Stomach (tissue), 19 donors: Measurements from ENCODE around the gene CRELD1. TPM values are rescaled to one million over a fixed set of nuclear protein-coding genes. Genes with fewer than 3 reads are reported as not detected.

Source experiments
- DNase-seq, 2 donors: peaks; one replicate each; pipeline versions ENCODE4 v3.0.0 to v3.0.0-alpha.2; 2013 to 2019
- H3K27ac ChIP-seq, 5 donors: fragments of 200-600 bp in 4 of 5; sonication (generic) in 4 of 5; one replicate each; pipeline ENCODE4 v1.5.1; 2013 to 2019; ENCODE audit warnings: mild to moderate bottlenecking in 1 of 5, moderate library complexity in 1 of 5
- H3K27me3 ChIP-seq, 3 donors: fragments of 200-600 bp; sonication (generic); one replicate each; pipeline ENCODE4 v1.5.1; 2017 to 2019; ENCODE audit warnings: mixed run types in 1 of 3
- H3K36me3 ChIP-seq, 4 donors: fragments of 200-600 bp; sonication (generic); 1 replicate in 3 of 4; 2 replicates in 1 of 4; pipeline ENCODE4 v1.5.1; 2016 to 2019
- H3K4me1 ChIP-seq, 4 donors: fragments of 200-600 bp; sonication (generic); one replicate each; pipeline ENCODE4 v1.5.1; 2016 to 2019
- H3K4me3 ChIP-seq, 4 donors: fragments of 200-600 bp; sonication (generic) in 3 of 4; one replicate each; pipeline ENCODE4 v1.5.1; 2016 to 2019; ENCODE audit warnings: mild to moderate bottlenecking in 1 of 4
- H3K9me3 ChIP-seq, 4 donors: fragments of 200-600 bp; sonication (generic); one replicate each; pipeline ENCODE4 v1.5.1; 2016 to 2019
- EP300 ChIP-seq: sonication (generic); formaldehyde crosslinking; IDR thresholded peaks from one replicate; pipeline ENCODE4 v1.6.1; 2017; ENCODE audit warnings: antibody characterized with exemption
- POLR2A ChIP-seq, 4 donors: fragments of 450-650 bp; IDR thresholded peaks; one replicate each; pipeline ENCODE4 v1.6.1; 2016; ENCODE audit warnings: antibody characterized with exemption in 4 of 4, control low read depth in 2 of 4, mild to moderate bottlenecking in 1 of 4, moderate library complexity in 1 of 4
- POLR2AphosphoS5 ChIP-seq, 3 donors: sonication (generic); formaldehyde crosslinking; IDR thresholded peaks; one replicate each; pipeline ENCODE4 v1.6.1; 2016; ENCODE audit warnings: antibody characterized with exemption in 3 of 3
- WGBS, 5 donors: extraction: QIAGEN DNeasy Blood & Tissue Kit in 3 of 5; methylation state at CpG; one replicate each; pipeline versions ENCODE4 v1.1.5 to v1.1.7; 2013 to 2018; 5-methylcytosine and 5-hydroxymethylcytosine counted together
- intact Hi-C: fragments of 100-400 bp; cut with DNase I; formaldehyde crosslinking; loops from one replicate; pipeline ENCODE4 v1.15.1; 2023; ENCODE audit warnings: low total_unique reads
- long read RNA-seq, 10 donors: transcript quantifications; one replicate each; lab custom pipeline, GENCODE V29; 2026
- polyA plus RNA-seq, 3 donors: library from polyadenylated mRNA; stranded (reverse); fragments of 200-250 nt; gene quantifications; one replicate each; pipeline ENCODE4 v1.2.3, GENCODE V29; 2013
- total RNA-seq, 5 donors: library from RNA; depleted of rRNA; stranded (reverse); fragments of >200 nt; gene quantifications; one replicate each; pipeline versions ENCODE4 v1.1.0 to v1.2.3, GENCODE V29; 2014 to 2016
- TF ChIP-seq, protein P1 (sequence below), 7 experiments: fragments of 450-650 bp in 4 of 7; fragments of 200-600 bp in 3 of 7; sonication (generic) in 3 of 7; IDR thresholded peaks; one replicate each; pipeline ENCODE4 v1.5.1; 2016 to 2019; ENCODE audit warnings: antibody characterized with exemption in 7 of 7, control low read depth in 2 of 7, mild to moderate bottlenecking in 1 of 7
- donor health status: healthy with polysubstance abuse.
- donor health status: Bipolar disorder and iron deficiency.
- donor health status: healthy.

The CRELD1 gene
- total RNA-seq, result 10 to 100 TPM in 4 of 5 donors, 1 to 10 TPM in 1; 6.2 to 71.5 (median 23.9) TPM
- polyA plus RNA-seq, result 10 to 100 TPM in 2 of 3 donors, 1 to 10 TPM in 1; 7.5 to 52.3 (median 21.6) TPM
- long read RNA-seq, donor 1, partial matches to known transcripts, result 5 of 12 reads
- long read RNA-seq, donor 1, other reads (novel, unspliced or antisense), result 0 of 12 reads
- long read RNA-seq, donor 2, partial matches to known transcripts, result 0 of 9 reads
- long read RNA-seq, donor 2, other reads (novel, unspliced or antisense), result 0 of 9 reads
- long read RNA-seq, donor 3, partial matches to known transcripts, result 0 of 4 reads
- long read RNA-seq, donor 3, other reads (novel, unspliced or antisense), result 0 of 4 reads
- long read RNA-seq, donor 4, result 0 reads
- long read RNA-seq, donor 5, transcript CRELD1-206 (11 exons, 1,778 nt), result major isoform, 7 of 15 reads
- long read RNA-seq, donor 5, partial matches to known transcripts, result 0 of 15 reads
- long read RNA-seq, donor 5, other reads (novel, unspliced or antisense), result 0 of 15 reads
- long read RNA-seq, donor 6, result 0 reads
- long read RNA-seq, donor 7, partial matches to known transcripts, result 0 of 5 reads
- long read RNA-seq, donor 7, other reads (novel, unspliced or antisense), result 0 of 5 reads
- long read RNA-seq, donor 8, partial matches to known transcripts, result 0 of 6 reads
- long read RNA-seq, donor 8, other reads (novel, unspliced or antisense), result 0 of 6 reads
- long read RNA-seq, donor 9, result 0 reads
- long read RNA-seq, donor 10, partial matches to known transcripts, result 0 of 8 reads
- long read RNA-seq, donor 10, other reads (novel, unspliced or antisense), result 0 of 8 reads

DNA sequence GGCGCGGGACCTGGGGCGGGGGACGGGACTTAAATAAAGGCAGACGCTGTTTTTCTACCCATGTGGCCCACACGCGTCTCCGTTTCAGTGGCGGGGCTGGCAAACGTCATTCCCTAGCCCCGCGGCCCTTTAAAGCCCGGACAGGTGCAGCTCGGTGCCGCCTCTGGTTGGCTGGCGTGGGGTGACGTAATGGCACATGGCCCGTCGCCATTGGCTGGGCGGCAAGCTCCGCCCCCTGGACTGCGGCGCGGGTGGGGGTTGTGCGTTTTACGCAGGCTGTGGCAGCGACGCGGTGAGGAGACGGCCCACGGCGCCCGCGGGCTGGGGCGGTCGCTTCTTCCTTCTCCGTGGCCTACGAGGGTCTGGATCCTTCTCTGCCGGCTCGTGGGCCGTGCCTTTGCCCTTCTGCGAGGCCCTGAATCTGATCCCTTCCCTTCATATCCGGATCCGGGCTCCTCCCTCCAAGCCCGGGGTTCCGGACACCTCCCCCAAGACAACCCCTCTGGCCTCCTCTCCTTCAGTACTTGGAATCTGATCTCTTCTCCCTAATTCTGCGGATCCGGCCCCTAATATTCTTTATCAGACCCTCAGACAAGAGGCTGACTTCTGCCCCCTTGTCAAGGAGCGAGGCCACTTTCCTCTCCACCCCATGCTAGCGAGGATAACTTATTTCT, at the start of gene CRELD1:
Gene CRELD1 (plus strand): TSS at position 274 of the 674 bp plus-strand sequence. CDS start 605 bp downstream, outside the sequence.
- intact Hi-C loops, result no loop called here

GRCh38 chr3:9884555-9885165, 49.0 kb upstream of the CRELD1 start:
- H3K27ac ChIP-seq, result no peak overlapping the region
- peak in 1 of 2 donors; percentile 38 for DNase-seq
- peaks cover 0 to under 1% (median 0%) of the 10 kb centered on the region in 4 donors for H3K4me1 ChIP-seq
- H3K4me3 ChIP-seq, result no peak overlapping the region
- H3K27me3 ChIP-seq, result no peaks in the 10 kb centered on the region
- TF ChIP-seq, protein P1, sequence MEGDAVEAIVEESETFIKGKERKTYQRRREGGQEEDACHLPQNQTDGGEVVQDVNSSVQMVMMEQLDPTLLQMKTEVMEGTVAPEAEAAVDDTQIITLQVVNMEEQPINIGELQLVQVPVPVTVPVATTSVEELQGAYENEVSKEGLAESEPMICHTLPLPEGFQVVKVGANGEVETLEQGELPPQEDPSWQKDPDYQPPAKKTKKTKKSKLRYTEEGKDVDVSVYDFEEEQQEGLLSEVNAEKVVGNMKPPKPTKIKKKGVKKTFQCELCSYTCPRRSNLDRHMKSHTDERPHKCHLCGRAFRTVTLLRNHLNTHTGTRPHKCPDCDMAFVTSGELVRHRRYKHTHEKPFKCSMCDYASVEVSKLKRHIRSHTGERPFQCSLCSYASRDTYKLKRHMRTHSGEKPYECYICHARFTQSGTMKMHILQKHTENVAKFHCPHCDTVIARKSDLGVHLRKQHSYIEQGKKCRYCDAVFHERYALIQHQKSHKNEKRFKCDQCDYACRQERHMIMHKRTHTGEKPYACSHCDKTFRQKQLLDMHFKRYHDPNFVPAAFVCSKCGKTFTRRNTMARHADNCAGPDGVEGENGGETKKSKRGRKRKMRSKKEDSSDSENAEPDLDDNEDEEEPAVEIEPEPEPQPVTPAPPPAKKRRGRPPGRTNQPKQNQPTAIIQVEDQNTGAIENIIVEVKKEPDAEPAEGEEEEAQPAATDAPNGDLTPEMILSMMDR (IDR thresholded peaks at IDR 0.05), result no peak
- TF ChIP-seq POLR2AphosphoS5 (IDR thresholded peaks at IDR 0.05) (no peak), POLR2A (IDR thresholded peaks at IDR 0.05) (no peak), EP300 (no peak)
- no peaks in the 10 kb centered on the region for H3K36me3 ChIP-seq
- no peaks in the 10 kb centered on the region for H3K9me3 ChIP-seq
- WGBS, 5 donors, result 73 to 86% (median 81%) methylated on average over 11 of the region's 11 CpGs
- intact Hi-C loops, result no loop called here

More for the DNA sequence above, at the start of gene CRELD1:
- WGBS, 5 donors, result 0 to 1% (median 0%) methylated on average over 31 to 50 of the region's 50 CpGs
- H3K4me3 ChIP-seq, result peak within 1 kb of the TSS; percentile 64 to 78 (median 76)
- H3K36me3 ChIP-seq, result peaks cover 9 to 51% (median 40%) of the 10 kb centered on the region in 4 donors
- H3K4me1 ChIP-seq, result peaks cover 12 to 53% (median 47%) of the 10 kb centered on the region in 4 donors
- no peaks in the 10 kb centered on the region for H3K27me3 ChIP-seq
- peak; percentile 98 to 99 for DNase-seq
- TF ChIP-seq POLR2A (IDR thresholded peaks at IDR 0.05), result peak in 2 of 4 donors; percentile 12 to 83
- TF ChIP-seq, protein P1 (IDR thresholded peaks at IDR 0.05), result no peak
- peak; percentile 91 to 96 (median 93) for TF ChIP-seq POLR2AphosphoS5 (IDR thresholded peaks at IDR 0.05)
- TF ChIP-seq EP300, result no peak
- H3K9me3 ChIP-seq, result no peaks in the 10 kb centered on the region
- H3K27ac ChIP-seq, result peak within 1 kb of the TSS; percentile 93 to 98 (median 95)

DNA sequence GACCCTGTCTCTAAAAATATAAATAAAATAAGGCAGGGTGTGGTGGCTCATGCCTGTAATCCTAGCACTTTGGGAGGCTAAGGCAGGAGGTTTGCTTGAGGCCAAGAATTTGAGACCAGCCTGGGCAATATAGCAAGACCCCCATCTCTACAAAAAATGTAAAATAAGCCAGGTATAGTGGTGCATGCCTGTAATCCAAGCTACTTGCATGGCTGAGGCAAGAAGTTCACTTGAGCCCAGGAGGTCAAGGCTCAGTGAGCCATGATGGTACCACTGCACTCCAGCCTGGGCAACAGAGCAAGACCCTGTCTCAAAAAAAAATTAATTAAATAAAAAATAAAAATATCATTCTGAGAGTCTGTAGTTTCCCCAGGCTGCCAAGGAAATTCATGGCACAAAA, 47.3 kb upstream of the CRELD1 start:
- no peak for DNase-seq
- Histone ChIP-seq H3K9me3 (no peaks in the 10 kb centered on the region), H3K27me3 (no peaks in the 10 kb centered on the region), H3K4me1 (peaks cover 8 to 11% (median 9%) of the 10 kb centered on the region in 4 donors), H3K36me3 (no peaks in the 10 kb centered on the region), H3K4me3 (no peak overlapping the region), H3K27ac (no peak overlapping the region)
- TF ChIP-seq POLR2A (IDR thresholded peaks at IDR 0.05), result no peak
- TF ChIP-seq POLR2AphosphoS5 (IDR thresholded peaks at IDR 0.05), result no peak
- TF ChIP-seq, protein P1 (IDR thresholded peaks at IDR 0.05), result no peak
- TF ChIP-seq EP300, result no peak
- intact Hi-C loops, result no loop called here
